Jurkat, Clone E6-1 (cell line): ENCODE measurements around the gene P4HA2.
A peak's percentile ranks its signal among the peaks of the same experiment; 100 is the strongest.

Experiments
- DNase-seq: peaks from one replicate; pipeline ENCODE4 v3.0.0-alpha.2; 2011; ENCODE audit warnings: low read depth, low spot score
- H3K4me3 ChIP-seq: 2 replicates; pipeline ENCODE4 v1.5.1; 2011; ENCODE audit warnings: mild to moderate bottlenecking, low read length, control low read depth, moderate library complexity

The P4HA2 gene

DNA sequence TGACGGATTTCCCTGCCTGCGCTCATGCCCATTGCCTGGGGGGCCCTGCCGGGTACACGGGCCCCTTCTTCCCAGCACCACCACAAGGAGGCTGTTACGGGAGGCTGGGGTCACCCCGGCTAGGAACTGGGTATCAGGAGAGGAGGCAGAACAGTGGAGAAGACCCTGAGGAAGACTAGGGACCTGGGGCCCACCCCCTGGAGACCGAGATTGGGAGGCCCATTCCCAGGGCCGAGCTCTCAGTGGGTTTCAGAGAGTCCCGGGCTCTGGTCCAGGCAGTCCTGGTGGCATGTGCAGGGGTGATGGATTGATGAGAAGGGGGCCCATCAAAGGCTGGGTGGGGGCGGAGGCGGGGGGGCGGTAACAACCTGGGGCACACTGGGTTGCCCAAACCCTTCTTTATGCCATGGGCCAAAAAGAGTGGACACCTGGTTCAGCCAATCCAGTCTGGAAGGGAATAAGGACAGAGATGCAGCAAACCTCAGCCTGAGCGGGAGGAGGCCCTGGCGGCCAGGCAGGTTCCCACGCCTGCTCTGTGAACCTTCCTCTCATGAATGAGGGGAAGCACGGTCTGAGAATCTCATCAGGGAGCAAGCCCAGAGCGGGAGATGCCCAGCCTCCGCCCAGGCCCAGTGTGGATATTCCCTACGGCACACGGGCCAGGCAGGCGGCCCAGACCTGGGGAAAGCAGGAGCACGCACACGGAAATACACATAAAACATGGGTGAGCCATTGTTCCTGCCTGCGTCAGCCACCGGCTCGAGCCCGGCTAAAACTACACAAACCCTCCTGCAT is 785 bp upstream of the P4HA2 start:
- no peak for DNase-seq
- no peak overlapping the region for H3K4me3 ChIP-seq

DNA sequence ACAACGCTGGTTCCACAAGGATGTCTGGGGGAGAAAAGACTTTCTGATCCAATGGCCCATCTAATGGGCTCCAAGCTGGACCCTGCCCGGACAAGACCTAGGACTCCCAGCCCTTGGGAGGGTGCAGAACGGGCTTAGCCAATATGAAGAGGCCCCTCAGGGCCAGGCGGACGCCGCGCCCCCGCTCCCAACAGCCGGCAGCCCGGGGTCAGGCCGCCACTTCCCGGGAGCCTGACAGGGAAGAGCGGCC is 493 bp downstream of the P4HA2 start:
- H3K4me3 ChIP-seq: no peak overlapping the region
- no peak for DNase-seq

DNA sequence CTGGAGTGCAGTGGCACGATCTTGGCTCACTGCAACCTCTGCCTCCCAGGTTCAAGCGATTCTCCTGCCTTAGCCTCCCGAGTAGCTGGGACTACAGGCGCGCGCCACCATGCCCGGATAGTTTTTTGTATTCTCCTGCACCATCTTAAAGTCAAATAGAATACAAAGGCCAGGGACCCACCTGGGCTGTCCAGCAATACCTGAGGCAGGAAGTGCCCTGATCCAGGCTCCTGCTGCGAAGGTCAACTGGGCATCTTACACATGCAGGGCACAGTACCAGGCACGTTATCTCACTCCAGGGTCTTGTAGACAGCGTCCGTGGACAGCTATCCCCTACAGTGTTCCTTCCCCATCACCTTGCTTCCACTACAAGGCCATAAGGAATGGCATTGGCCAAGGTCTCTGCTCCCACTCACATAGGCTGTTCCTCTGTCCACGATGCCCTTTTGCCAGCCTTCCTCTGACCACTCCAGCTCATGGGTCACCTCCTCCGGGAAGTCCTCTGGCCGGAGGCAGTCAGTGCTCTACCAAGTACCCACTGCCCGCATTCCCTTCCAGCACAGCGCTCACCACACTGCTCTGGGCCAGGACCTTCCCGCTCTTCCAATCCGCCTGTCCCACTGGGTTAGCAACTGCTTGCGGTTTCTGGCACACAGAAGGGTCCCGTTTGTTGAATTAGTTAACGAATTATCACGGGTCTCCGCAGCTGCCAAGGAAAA is 978 bp downstream of the P4HA2 start:
- H3K4me3 ChIP-seq: no peak overlapping the region
- no peak for DNase-seq

DNA sequence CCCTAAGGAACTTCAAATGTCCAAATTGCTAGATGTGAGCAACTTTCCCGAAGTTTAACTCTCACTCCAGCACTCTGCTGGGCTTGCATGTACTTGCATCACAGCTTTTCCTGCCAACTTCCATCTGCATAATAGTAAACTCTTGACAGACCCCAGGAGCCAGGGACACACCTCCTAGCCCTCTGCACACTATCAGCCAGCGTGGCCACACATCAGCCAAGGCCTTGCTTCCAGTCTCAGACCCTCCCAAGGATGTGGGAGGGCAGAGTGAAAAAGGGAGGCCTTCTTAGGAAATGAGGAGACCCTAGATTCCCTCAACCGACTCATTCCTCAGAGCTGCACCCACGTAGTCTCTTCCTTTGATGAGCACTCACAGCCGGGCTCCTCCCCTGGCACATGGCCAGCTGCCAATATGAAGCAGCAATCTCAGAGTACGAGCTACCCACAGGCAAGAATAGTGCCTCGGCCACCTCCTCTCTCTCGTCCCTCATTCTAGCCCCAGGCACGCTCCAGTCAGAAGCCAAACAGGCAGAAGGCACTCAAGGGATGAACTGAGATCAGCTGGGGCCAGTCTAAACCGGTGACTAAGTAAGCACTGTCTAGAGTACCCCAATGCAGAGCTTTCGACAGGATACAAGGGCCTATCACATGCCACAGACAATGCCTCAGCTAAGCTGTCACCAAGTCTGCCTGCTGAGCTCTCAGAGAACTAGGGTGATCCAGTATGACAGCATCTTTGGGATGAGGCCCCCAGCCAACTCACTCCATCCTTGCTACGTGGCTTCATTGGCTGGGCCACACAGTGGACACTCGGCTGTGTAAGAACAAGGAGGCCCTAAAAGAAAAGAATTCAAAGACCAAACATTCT is 2.3 kb downstream of the P4HA2 start:
- DNase-seq: peak; percentile 74
- H3K4me3 ChIP-seq: no peak overlapping the region

DNA sequence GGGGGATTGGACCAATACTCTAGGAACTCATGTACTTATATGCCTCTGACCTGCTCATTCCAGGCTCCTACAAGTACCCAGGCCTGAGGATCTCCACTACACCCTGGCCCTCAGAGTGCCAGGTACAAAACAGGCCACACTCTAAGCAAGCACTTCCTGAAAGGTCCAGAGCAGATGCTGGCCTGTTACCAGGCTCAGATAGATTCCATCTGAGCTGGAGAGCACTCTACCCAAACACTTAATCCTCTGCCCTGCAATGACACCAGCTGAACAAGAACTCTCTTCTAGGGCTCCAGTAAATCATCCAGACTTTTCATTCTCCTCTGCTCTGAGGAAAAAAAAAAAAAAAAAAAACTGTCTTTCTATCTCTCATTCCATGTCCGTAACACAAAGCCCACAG is 2.9 kb downstream of the P4HA2 start:
- no peak for DNase-seq
- no peak overlapping the region for H3K4me3 ChIP-seq

DNA sequence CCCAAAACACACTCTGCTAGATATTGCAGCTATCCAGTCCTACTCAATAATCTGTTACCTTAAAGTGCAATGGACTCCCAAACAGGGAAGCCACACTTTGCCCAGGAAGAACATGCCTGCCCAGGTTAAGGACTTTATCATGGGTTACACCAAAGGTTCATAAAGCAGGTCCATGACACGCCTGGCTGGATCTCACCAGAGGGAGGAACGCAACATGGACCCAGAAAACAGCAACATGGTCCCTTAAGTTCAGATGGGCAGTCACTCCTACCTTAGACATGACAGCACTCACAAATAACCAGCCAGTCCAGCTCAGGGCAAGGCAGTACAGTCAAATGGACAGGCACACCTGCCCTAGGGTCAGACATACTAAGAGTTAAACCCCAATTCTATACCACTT is 3.8 kb downstream of the P4HA2 start:
- no peak overlapping the region for H3K4me3 ChIP-seq
- DNase-seq: no peak

DNA sequence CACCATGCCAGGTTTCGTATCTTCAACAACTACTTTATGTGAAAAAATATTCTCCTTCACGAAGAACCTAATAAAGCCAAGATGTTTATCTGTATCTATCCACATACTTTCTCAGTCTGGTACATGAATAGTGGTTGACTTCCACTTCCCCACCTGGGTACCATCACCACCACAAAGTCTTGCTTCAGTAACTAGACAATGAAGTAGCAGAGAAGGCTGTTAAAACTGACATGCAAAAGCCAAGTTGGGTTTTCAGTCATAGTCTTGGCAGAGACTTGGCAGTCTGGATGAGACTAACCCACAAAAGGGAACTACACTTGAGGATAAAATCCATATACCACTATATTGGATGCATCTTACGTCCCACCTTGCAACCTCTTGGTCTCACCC is 5.0 kb downstream of the P4HA2 start:
- peak; percentile 48 for DNase-seq
- no peak overlapping the region for H3K4me3 ChIP-seq

DNA sequence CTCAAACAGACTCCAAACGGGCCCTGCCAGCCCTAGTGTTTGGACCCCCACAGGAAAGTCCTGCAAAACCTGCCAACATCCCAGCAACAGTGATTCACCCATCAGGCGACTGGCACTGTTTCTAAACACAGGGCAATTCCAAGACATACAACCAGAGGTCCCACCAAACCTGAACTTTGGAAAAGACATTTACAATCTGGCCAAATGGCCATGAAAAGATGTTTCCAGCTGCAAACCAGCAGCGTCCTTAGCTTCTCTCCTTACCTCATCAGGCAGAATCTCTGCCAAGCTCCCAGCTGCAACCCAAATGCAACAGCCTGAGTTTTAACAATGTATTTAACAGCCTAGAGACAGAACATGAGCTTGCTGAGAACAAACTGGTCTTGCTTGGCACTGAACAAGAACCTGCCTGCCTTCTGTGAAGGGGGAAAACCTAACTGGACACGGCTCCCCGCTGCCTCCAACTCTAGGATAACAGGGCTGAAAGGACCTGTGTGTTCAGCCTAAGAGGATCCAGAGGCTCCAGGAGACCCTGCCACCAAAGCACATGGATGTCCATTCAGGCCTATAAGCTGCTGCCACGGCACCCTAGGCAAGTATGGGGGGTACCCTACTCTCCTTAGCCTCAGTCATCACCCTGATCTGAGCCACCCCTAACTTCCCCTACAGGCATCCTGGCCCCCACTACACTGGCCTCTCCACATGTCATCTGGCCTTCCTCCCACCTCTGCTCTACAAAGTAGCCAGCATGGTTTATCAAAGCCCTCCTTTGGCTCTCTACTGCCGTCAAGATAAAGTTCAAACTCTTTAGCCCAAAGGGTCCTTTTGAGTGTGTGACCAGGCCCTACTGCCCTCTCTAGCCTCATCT is 5.6 kb downstream of the P4HA2 start:
- no peak overlapping the region for H3K4me3 ChIP-seq

DNA sequence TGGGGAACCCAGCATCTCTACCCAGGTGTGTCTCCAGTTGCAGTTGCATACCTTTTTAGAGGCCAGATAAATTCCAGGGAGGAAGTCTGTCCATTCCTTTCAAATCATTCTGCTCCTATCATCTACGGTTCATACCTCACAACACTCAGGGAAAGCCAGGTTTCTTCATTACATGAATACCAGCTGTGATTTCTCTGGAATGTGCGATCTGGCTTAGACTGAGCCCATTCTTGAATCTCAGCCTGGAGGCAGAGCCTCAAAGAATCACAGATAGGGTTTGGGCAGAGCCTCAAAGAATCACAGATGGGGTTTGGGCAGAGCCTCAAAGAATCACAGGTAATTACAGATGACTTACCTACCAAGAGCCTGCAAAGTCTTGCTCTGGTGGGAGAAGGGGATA is 7.2 kb downstream of the P4HA2 start:
- H3K4me3 ChIP-seq: no peak overlapping the region
- DNase-seq: no peak

More for the DNA sequence above, 5.6 kb downstream of the P4HA2 start:
- DNase-seq: no peak

DNA sequence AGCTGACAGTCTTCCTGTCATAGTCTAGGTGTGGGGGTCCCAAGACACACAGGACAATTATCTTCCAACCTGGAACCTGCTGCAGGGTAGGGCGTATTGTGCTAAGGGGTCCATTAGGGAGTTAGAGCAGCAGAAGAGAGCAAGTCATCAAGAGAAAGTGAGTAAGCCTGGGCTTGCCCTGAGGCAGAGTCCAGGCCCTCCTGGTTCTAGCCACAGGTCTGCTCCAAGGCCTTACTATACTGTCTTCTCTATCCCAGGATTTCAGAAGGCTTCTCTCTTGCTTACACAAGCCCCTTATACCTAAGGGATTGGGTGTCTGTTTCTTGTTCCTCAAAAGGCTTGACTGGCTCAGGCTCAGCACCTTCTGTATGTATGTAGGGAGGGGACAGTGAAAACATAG is 7.7 kb downstream of the P4HA2 start:
- DNase-seq: no peak
- no peak overlapping the region for H3K4me3 ChIP-seq

DNA sequence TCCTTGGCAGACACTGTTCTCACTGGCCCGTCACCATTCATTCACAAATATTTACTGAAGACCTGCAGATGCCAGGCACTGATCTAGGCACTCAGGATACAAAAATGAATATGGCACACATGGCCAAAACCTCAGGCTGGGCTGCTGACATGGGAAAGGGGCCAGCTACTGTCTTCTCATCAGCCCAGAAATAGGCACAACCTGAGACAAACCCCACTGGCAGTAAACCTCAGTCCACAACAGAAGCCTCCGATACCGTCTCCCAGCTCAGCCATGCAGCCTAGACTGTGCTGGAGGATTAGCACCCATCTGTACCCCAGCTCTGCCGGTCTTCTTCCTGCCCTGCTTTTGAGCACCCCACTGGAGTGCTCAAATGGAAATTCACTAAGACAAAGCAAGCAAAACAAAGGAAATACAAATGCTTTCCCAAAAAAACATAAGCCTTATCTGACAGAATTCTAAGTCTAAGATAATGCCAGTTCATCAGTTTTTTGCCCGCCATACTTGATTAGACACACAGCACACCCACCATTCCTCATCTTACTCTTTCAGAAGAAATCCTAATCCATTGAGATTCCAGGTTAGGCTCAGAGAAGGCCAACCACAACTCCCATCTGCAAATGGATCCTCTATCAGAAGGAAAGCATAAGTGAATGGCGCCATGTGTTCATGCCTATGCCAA is 8.2 kb downstream of the P4HA2 start:
- no peak for DNase-seq
- no peak overlapping the region for H3K4me3 ChIP-seq

DNA sequence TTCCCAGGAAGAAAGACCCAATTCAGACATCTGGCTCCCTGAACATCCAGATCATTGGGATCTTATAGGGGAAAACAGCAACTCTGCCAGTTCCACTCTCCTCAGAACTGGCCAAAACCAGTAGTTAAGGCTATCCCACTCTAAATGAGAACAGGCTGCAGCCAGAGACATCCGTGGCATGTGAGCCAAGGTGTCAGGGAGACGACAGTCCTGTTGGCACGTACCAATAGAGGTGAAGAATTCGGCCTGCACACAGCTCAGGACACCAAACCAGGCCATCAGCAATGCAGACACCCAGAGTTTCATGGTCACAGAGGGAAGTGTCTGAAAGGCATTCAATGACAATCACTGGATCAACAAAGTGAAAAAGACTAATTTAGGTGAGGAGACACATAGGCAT is 9.3 kb downstream of the P4HA2 start:
- DNase-seq: no peak
- H3K4me3 ChIP-seq: no peak overlapping the region

DNA sequence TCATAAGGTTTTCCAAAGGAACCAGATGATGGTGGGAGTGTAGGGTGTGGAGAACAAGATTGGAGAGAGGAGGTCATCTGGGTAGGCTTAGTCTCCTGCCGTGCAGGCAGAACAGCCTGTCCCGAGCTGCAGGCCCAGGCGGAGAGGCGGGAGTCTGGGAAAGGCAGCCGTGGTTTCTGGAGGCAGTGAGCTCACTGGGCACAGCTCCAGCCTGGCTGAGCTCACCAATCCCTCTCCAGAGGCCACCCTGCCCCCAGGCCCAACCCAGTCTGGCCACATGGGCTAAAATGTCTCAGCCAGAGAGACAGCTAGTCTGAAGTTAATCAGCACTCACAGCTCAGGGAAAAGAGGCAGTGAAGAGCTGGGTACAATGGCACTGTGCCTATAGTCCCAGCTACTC is 12.3 kb downstream of the P4HA2 start:
- DNase-seq: no peak
- H3K4me3 ChIP-seq: no peak overlapping the region

DNA sequence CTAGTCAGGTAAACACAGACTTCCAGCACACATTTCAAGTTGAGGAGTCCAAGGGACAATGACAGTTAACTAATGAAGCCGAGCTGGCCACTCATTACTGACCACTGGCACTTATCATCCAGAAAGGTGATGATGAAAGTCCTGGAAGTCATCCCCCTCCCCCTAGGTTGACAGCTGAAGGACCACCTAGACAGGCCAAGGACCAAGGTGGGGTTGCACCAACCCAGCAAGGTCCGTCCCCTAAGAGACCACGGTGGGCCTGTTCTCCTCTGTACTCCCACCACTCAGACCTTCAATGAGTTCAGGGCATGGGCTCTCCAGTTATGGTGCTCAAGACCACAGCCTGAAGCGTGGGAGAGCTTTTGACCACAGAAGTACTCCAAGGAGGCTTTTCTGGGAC is 13.2 kb downstream of the P4HA2 start:
- no peak overlapping the region for H3K4me3 ChIP-seq
- no peak for DNase-seq

DNA sequence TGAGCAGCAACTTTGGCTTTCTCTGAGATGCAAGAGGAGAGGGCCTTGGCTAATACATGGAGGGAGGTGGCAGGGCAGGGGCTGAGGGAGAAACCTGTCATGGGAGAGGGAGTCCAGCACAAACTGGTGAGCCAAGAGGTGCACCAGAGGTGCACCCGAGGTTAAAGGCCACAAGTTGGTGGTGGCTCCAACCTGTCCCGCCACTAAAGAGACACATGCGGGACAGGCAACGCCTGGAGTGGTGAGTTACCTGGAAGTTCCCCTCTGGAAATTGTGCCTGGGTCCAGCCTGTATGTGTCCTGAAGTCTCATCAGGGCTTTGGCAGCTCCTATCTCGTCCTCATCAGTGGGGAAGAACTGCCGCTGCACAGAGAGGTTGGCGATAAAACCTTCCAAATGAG is 14.0 kb downstream of the P4HA2 start:
- no peak overlapping the region for H3K4me3 ChIP-seq
- DNase-seq: no peak

DNA sequence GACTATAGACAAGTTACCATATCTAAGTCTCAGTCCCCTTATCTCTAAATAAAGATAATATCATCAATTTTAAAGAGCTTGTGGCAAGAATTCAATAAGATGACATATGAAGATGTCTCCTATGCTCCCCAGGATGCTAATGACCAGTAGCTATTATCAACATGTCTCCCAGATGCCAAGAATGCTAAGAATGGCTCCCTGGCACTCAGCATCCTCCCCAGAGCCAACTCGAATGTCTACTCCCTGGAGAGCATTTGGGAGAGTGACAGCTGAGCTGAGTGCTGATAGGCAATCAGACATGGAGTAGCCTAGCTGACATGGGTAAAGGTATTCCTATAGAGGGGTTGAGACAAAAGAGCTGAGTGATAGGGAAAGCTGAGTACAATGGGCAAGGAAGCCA is 15.9 kb downstream of the P4HA2 start:
- H3K4me3 ChIP-seq: no peak overlapping the region
- no peak for DNase-seq

DNA sequence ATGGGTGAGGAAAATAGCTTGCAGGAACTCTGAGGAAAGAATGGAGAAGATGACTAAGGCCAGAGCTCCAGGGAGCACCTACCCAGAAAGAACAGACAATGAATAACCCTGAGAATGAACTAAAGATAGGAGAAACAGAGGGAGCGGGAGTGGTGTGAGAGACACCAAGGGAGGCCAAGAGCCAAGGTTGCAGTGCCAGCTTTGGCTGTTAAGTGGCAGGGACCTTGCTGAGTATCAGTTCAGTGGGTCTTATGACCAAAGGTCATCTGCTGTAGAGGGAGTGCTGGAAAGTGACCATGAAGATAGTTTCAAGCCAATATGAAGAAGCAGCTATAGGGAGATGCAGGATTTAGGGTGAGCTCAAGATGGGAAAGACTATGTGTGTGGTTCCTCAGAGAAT is 16.7 kb downstream of the P4HA2 start:
- DNase-seq: no peak
- no peak overlapping the region for H3K4me3 ChIP-seq

DNA sequence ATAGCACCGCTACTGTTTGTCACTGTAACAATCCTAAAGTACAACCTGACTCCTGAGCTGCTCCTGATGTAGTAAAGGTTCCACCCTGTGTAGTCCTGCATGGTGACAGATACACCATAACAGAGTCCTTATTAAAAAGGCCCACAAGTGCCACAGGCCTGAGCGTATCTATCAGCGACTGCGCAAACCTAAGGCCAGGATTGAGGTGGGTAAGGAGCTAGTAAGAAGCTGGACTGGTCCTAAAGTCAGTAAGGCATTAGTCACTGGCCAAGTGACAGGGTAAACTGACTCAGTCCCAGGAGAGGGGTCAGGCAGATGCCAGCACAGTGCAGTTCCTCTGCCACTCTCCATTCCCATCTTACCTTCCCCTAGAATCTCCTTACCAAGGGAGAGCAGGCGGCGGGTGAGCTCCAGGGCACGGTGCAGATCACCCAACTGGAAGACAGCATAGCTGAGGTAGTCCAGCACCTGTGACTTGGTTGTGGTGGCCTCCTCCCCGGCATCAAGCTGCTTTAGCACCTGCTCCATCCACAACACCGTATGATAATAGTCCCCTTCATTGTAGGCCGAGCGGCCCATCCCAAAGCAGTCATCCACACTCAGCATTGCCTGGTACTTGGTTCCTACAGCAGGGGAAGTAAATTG is 17.6 kb downstream of the P4HA2 start:
- H3K4me3 ChIP-seq: no peak overlapping the region
- DNase-seq: no peak
